Stimulated activated CD8-positive, alpha-beta memory T cell treated with anti-CD3 and anti-CD28 coated beads, Interleukin-4, amount 100 ng/mL, for 1 hour (primary cell): Measurements from ENCODE around the gene EPHB1.

ENCODE experiments used
- DNase-seq, 2 donors: peaks; one replicate each; pipeline ENCODE4 v3.0.0-alpha.2; 2020; ENCODE audit warnings: low read depth in 2 of 2, low spot score in 1 of 2

EPHB1 gene

DNA sequence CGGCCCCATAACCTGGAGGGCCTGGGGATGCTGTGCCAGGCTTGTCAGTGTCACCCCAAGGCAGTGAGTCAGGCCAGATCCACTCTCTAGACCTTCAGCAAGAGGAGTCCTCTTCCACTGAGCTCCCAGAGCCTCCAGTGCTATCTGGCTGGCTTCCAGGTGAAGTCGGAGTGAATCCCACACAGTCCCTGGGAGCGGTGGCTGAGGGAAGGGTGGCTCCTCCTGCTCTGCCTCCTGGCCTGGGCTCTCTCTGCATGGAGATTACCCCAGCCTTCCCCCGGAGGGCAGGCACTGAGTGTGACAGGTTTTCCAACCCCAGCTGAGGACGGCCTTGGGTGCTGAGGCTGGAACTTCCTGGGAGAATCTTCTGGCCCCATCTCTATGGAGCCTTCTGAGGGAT is 82.7 kb downstream of the EPHB1 start:
- no peak for DNase-seq

DNA sequence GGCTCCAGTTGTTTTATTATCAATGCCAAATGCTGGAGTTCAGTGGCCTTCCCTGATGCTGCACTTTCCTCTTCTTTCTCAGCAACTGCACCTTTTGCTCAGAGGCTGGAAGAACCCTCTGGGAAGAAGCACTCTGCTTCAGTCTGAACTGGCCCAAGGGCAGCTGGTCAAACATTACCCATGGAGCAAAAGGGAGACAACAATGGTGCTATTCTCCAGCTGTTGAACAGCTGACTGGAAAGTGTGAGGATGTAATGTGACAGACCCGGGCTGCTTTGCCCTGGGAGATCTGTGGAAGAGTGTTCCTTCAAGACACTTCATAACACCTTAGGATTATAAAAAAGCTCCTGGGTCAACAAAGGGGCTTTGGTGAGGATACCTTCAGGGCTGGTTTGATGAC is 84.9 kb downstream of the EPHB1 start:
- no peak for DNase-seq

DNA sequence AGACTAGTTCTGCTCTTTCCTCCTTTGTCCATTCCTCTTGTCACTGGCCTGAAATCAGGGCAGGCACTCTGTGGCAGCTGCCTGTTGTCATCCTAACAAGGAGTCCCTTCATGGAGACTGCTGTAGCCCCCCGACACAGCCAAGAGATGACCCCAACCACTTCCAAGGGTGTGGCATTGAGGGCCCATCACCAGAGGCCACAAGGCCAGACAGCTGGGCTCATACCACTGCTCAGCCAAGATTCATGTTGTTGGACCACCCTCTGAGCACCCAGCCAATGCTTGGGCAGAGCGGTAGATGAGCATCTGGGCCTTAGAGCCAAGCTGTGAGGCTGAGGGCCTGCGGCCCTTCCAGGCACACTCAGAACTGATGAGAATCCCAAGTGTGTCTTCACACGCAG is 85.4 kb downstream of the EPHB1 start:
- no peak for DNase-seq

DNA sequence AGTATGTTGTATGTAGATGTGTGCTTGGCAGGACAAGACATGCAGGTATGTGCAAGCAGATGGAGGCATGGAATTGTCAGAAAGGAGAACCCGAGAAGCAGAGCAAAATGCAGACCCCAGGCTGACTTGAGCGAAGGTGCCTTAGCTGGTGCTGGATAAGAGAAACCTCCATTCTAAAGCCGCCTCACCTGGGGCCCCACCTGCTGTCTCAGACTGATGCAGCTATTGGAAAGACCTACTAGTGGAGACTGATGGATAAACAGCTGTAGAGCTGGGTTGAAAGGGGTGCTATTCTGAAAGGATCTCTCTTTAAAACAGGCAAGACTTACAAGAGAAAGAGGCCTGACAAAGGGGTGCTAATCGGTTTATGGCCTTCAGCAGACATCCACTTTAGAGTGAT is 86.2 kb downstream of the EPHB1 start:
- DNase-seq: no peak

DNA sequence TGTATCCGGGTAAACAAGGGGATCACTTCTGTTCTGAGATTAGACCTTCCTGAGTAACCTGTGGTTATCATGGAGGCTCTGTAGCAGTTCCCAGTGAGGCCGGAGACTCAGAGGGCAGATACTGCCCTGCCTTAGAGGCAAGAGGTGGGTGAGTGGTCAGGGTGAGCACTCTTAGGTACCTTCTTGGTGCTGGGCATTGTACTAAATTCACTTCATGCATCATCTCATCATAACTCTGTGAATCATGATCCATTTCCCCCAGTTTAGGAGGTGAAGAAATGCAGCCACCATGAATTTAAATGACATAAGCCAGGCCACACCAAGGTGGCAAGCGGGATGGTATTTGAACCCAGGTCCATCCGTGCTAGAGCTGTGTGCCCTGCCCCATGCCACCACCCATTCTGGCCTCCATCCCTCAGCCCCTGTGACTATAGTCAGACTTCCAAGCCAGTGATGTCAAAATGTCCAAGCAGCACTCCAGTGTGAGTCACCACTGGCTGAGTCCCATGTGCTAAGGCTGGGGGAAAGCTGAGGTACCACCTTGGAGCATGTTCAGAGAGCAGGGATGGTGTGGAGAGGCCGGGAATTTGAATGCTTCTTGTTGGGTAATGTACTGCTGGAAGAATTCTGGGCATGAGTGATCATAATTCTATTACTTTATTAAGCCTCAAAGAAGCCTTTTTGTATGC is 88.8 kb downstream of the EPHB1 start:
- no peak for DNase-seq

DNA sequence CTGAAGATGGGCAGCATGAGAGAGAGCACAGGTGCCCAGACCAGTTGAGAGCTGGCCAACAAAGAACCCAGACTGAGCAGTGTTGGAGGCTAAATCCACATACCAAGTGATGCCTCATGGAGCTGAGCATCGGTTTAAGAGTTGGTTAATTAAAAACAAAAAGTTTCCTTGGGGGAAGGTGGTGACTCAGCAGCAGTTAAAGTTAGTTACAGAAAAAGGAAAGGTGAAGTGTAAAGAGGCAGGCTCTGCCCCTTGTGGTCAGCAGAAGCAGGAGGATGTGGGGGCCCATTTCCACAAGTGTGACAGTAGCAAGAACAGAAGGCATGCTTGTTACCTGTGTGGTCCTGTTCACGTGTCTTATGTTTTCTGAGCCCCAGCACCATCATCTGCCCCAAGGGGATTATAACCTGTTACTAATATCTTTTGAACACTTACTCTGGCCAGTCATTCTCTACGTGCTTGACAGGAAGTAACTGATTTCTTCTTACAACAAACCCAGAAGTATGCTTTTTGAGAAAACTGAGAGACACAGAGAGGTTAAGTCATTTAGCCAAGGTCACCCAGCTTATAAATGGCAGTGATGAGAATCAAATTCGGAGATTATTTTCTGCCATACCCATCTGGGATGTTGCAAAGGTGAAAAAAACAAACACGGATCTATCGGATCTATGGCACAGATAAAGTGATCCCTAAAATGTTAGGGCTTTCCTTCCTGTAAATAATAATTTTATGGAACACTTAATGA is 91.0 kb downstream of the EPHB1 start:
- no peak for DNase-seq

DNA sequence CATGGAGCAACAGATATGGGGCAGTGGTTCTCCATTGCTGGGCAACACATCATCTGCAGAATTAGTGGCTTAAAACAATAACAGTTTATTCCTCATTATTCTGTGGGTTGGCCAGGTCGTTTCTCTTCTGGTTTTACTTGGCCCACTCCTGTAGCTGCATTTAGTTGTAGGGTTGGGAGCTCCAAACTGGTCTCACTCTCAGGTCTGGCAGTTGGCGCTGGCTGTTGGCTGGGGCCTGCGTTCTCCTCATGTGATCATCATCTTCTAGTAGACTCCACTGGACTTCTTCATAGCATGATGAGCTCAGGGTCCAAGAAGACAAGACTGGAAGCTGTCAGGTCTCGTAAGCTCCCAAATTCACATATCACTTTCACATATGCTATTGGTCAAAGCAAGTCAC is 91.9 kb downstream of the EPHB1 start:
- DNase-seq: no peak

DNA sequence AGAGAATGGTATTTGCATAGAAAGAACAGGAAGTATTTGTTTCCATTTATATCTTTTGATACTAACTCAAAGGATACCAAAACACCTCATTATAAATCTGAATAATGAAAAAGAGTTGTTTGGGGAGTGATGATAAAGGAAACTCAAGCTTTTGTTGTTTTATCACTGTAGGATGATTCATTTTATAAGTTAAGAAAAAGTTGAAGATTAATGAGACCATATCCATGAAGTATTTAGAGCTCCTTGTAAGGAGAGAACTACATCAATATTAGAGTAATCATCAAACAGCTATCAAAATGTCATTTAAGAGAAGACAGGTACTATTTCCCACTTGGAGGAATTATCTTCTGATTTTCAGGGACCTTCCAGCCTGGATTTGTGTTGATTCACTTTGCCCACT is 92.5 kb downstream of the EPHB1 start:
- DNase-seq: no peak

DNA sequence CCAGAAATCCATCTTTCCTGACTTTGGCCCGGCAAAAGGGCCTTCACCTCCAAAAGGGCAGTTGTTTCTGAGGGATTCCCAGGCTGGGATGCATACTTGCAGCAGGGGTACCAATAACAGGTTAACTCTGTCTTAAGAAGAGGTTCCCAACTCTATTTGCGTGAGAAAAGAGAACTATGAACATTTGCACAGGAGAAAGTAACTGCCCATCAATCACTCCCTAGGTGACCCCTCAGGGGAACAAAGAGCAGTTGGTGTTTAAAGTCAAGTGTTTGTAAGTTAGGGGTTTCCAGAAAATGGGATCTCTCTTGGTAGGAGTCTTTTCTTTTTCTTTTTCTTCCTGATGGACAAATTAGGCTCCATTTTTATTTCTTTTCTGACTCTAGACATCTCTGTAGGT is 97.3 kb downstream of the EPHB1 start:
- DNase-seq: no peak

DNA sequence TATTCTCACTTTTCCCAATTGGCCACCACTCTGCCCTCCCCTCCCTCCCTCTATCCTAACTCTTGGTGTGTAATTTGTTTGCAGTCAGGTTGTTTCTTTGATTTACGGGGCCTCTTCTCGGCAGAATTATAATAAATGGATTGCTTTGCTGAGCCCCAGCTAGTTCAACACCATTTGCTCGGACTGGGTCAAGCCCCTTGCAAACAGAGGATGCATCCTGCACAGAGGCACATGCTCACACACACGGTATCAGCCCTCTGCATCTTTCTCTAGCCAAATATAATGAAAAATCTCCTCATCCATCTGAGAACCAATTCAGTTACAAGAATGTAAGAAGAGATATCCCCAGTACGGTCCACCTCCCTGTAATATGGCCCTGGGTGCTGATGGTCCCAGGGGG is 97.7 kb downstream of the EPHB1 start:
- DNase-seq: no peak

DNA sequence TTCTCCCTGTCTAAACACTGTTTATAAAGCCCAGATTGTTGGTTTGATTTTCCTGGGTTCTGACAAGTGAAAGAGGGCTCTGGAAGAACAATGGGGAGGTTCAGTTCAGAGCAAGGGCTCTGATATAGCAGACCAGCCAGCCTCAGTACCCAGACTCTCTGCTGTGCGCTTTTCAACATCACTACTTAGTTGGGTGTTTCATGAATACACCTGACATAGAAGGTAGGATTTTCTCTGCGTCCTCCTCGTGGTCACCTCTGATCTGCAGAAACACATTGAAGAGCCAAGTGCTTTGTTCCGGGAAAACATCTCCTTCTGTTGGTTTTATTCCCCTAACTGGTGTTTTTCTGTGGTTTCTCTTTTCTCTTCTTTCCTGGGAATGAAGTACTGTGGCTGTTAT is 99.5 kb downstream of the EPHB1 start:
- no peak for DNase-seq

DNA sequence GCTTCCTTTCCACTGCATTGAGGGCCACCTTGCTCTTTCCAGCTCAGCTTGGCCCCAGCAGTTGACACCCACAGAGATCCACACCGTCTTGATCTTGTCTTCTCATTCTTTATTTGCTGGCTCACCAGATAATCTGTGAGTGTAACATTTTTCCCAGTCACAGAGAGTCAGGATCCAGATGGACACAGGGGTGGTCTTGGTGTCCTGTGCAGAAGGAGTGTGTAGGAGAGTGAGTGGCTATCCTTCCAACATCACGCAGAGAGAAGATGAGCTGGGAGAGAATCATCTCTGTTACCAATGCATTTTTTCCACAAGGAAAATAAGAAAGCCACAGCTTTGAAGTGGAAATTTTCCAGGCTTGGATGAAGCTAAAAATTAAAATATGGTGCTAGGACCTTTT is 100.1 kb downstream of the EPHB1 start:
- no peak for DNase-seq

DNA sequence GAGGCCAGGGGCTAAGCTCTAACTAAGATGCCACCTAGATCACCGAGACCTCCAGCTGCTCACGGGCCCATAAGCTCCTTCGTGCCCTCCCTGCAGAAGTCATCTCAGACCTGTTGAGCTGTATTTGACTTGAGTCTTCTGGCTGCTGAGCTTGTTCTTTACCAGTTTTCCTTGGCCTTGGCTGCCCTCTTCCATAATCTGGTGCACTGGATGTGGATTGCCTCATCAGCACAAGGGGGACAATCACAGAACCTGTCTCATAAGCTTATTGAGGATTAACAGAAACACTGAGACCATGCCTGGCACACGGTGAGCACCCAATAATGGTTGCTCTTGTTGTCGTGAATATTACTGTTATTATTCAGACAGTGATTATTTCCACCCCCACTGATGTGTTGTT is 101.1 kb downstream of the EPHB1 start:
- DNase-seq: no peak

DNA sequence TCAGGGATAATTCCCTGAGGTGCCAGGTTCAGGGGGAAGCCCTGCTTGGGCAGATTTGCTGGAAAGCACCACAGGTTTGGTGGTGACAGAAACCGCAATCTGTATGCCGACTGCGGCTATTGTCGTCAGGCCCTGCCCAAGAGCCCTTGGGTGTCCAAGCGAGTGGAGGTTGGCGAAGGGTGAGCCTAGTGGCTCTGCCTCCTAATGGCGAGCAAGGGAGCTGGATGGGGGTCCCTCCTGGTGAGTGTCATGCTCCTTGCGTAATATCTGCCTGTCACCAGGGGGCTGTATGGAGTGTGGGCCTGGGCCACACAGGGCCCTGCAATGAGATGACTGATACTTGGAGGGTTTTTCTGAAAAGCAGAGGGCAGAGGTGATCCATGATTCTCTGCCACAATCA is 101.6 kb downstream of the EPHB1 start:
- no peak for DNase-seq

DNA sequence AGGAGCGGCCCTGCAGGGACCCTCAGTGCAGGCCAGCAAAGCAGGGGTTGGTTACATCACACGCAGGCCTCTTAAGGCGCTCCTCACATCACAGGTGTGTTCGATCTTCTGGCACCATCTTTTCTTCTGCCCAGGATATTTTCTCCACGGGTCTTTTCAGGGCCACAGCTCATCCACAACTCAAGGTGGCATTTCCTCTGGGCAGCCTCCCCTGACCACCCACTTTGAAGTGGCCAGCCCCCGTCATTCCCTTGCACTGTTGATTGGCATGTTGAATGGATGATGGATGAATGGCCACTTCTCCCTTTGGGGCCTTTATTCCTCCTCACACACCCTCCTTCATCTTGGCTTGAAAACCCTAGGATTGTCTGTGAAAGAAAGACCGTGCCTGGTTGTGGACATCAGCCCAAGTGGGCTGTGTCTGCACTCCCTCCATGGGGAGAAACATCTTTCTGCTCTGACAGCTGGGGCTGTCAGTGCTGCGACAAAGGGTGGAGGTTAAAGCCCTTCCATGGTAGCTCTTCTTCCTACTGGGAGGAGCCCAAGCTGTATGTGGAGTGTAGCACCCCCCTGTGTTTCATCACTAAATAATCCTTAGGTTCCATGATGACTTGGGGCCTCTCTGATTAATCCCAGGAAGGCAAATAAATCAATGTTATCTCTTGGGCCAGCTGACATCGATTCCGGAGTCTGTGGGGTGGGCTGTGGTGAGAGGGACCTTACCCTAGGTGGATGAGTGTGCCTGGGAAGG is 102.5 kb downstream of the EPHB1 start:
- no peak for DNase-seq

DNA sequence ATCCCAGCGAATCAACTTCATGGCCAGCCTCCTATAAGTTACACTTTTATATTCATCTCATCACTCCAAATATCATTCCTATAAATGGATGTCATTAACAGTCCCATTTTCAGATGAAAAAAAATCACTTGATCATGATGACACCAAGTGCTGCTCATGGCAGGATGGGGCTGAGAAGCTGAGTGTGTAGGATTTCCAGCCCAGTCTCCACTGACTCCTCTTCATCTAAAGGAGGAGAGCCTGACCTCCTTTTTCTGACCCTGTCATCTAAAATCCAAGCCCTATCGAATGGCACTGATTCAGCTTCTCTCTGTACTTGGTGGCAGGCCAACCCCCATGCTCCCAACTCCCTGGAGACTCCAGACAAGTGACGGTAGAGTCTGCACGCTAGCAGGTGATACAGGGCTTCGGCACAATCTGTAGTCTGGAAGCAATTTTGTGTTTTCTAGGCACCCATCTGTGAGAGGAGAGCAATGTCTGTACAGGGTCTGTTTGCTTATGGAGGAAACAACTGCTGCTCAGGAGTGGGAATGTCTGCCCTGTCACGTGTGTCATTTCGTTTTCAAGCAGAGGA is 103.2 kb downstream of the EPHB1 start:
- no peak for DNase-seq

DNA sequence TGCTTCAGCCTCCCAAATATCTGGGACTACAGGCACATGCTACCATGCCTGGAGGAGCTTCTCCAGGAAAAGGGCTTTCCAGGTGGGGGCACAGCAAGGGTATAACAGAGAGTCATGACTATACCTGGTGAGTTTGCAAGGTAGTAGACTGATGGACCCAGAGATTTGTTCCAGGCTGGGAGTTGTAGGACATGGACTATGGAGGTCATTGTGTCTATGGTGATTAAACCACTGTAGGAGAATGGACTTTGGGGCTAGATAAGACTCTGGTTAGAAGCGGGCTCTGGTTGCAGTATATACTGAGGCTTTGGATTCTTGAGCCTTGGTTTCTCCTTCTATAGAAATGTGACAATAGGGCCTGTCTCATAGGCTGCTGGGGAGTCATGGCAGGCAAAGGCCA is 104.7 kb downstream of the EPHB1 start:
- no peak for DNase-seq

DNA sequence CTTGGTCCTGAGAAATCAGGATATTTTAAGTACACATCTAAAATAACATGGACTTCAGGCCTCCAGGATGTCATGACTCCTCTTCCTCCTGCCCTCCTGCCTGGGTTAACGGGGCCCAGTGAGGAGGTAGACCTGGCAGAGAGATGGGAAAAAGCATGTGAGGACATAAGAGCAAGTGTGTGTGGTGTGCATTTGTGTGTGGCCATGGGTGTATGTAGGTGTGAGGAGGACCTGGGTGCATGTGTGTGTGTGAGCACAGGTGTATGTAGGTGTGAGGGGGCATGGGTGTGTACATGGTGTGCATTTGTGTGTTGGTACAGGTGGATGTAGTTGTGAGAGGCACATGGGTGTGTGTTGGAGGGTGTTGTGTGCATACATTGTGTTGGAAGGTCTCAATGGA is 105.4 kb downstream of the EPHB1 start:
- no peak for DNase-seq

DNA sequence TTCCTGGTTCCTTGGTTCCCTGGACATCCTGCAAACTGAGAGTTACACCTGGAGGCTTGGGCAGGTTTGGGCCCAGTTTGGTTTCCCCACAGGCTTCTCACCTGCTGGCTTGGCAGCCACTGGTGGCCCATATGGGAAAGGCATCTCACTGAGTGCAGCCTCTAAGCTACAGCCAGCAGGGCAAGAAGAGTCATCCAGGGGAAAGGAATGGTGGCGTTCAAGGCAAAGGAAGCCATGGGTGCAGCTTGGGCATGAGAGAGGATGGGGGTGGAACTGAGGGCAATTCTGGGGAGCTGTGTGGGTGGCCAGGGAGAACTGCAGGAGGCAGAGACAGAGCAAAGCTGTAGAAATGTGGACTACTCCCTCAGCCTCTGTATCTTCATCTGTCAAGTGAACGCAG is 106.4 kb downstream of the EPHB1 start:
- no peak for DNase-seq

DNA sequence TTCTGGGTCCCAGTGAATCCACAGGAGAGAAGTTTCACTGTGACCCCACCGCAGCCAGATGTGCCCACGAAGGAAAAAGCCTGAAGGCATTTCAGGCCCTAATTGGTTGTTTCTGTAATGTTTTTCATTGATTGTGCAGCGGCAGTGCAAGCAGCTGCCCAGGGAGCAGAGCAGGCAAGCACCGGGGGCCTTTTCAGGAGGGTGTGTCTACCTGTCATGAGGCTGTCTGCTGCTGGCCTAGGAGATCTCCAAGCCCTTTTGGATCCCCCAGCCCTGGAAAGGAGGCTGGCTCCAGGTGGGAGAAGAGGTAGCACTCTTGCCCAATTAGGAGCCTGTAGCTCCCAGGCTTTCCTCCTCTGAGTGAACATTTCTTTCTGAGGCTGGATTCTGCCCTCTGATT is 108.8 kb downstream of the EPHB1 start:
- DNase-seq: no peak

DNA sequence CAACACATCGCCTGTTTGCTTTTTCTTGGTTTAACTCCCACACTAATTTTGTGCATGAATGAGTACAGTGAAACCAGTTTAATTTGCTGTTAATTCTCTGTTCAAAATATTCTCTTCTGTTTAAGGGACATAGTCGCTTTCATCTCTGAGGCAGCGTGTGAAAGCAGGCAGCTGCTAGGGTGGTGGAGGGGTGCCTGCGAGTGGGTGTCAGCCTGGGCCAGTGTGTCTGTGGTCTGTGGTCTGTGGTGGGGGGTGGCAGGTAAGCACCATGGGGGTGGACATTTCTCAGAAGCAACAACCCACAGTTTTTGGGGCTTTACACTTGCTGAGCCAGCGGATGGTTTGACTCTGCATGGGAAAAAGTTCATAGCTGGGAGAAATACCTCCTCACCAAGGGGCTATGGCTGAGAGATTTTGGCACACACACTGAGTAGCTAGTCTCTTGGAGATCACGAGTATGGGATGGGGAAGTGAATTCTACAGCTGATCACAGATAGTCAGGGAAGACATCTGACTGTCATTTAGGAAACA is 109.2 kb downstream of the EPHB1 start:
- no peak for DNase-seq
